ENCODE measurements around the gene JMJD4.

- TF ChIP-seq EZH2 (IDR thresholded peaks at IDR 0.05; ENCODE audit: low read depth, unreplicated experiment) (no peak), REST (IDR thresholded peaks at IDR 0.05; ENCODE audit: unreplicated experiment) (no peak), CREB1 (CRISPR knock-in tag; IDR thresholded peaks at IDR 0.05; ENCODE audit: low read depth) (no peak), POLR2AphosphoS5 (IDR thresholded peaks at IDR 0.05; ENCODE audit: low read depth) (no peak), EZH2phosphoT487 (IDR thresholded peaks at IDR 0.05; ENCODE audit: unreplicated experiment) (no peak), JUNB (IDR thresholded peaks at IDR 0.05; ENCODE audit: unreplicated experiment) (no peak), NANOG (IDR thresholded peaks at IDR 0.05; ENCODE audit: borderline replicate concordance) (no peak), ZNF331 (CRISPR knock-in tag; IDR thresholded peaks at IDR 0.05; ENCODE audit: low read depth) (no peak), STAT1 (IDR thresholded peaks at IDR 0.05; ENCODE audit: unreplicated experiment) (no peak), ZNF462 (CRISPR knock-in tag; IDR thresholded peaks at IDR 0.05) (no peak), ZNF114 (CRISPR knock-in tag; IDR thresholded peaks at IDR 0.05) (no peak)
- TF ChIP-seq, protein P1, sequence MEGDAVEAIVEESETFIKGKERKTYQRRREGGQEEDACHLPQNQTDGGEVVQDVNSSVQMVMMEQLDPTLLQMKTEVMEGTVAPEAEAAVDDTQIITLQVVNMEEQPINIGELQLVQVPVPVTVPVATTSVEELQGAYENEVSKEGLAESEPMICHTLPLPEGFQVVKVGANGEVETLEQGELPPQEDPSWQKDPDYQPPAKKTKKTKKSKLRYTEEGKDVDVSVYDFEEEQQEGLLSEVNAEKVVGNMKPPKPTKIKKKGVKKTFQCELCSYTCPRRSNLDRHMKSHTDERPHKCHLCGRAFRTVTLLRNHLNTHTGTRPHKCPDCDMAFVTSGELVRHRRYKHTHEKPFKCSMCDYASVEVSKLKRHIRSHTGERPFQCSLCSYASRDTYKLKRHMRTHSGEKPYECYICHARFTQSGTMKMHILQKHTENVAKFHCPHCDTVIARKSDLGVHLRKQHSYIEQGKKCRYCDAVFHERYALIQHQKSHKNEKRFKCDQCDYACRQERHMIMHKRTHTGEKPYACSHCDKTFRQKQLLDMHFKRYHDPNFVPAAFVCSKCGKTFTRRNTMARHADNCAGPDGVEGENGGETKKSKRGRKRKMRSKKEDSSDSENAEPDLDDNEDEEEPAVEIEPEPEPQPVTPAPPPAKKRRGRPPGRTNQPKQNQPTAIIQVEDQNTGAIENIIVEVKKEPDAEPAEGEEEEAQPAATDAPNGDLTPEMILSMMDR (conservative IDR thresholded peaks at IDR 0.05; ENCODE audit: low read depth in 2 of 2) = no peak
- TF ChIP-seq, protein P2, sequence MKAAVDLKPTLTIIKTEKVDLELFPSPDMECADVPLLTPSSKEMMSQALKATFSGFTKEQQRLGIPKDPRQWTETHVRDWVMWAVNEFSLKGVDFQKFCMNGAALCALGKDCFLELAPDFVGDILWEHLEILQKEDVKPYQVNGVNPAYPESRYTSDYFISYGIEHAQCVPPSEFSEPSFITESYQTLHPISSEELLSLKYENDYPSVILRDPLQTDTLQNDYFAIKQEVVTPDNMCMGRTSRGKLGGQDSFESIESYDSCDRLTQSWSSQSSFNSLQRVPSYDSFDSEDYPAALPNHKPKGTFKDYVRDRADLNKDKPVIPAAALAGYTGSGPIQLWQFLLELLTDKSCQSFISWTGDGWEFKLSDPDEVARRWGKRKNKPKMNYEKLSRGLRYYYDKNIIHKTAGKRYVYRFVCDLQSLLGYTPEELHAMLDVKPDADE (IDR thresholded peaks at IDR 0.05) = no peak
Observed at GRCh38 chr1:227767401-227768124, 32.5 kb upstream of the JMJD4 start.

Measured in GM23338 (cell line).